Fibroblast of lung (primary cell): ENCODE results near the gene OCA2.

Experiments used
- CTCF ChIP-seq, 2 donors: IDR thresholded peaks in 1 of 2; conservative IDR thresholded peaks in 1 of 2; 1 replicate in 1 of 2; 2 replicates in 1 of 2; pipeline ENCODE4 v1.5.1; 2011 to 2012; ENCODE audit warnings: low read length in 2 of 2, control low read depth in 1 of 2, inconsistent platforms in 1 of 2, low read depth in 1 of 2, mild to moderate bottlenecking in 1 of 2
- EZH2 ChIP-seq: IDR thresholded peaks from 2 replicates; pipeline ENCODE4 v1.5.1; 2012; ENCODE audit warnings: low read length, control low read depth, mild to moderate bottlenecking; ENCODE audit errors: missing control alignments

- TF ChIP-seq CTCF (conservative IDR thresholded peaks at IDR 0.05 in 1 of 2, IDR thresholded peaks at IDR 0.05 in 1 of 2; ENCODE audit: low read depth in 1 of 2, low read length in 2 of 2) (no peak), EZH2 (no peak)
Observed at GRCh38 chr15:28014623-28015200, 84.4 kb downstream of the OCA2 start.
